CD4-positive, alpha-beta T cell (primary cell): ENCODE results near the gene HDLBP. TPM values are rescaled to one million over a fixed set of nuclear protein-coding genes. Genes with fewer than 3 reads are reported as not detected.

ENCODE experiments used
- ATAC-seq: fragments of 200-7000 bp; cut with Tn5 transposase; one replicate; pipeline ENCODE4 v1.10.0; 2022; ENCODE audit warnings: mild to moderate bottlenecking; ENCODE audit not compliant: poor library complexity
- CTCF ChIA-PET: fragments of 350-600 bp; sonication (Branson Sonifier 250); formaldehyde crosslinking; loops from one replicate; lab custom pipeline; 2021; ENCODE audit warnings: antibody characterized with exemption, inconsistent platforms; lab: Charles Lee
- POLR2A ChIA-PET: fragments of 350-600 bp; sonication (Branson Sonifier 250); formaldehyde crosslinking; loops from one replicate; lab custom pipeline; 2021; ENCODE audit warnings: antibody characterized with exemption, inconsistent platforms; lab: Charles Lee
- DNase-seq, 14 experiments: peaks; one replicate each; pipeline ENCODE4 v3.0.0-alpha.2; 2013 to 2020; ENCODE audit warnings: mixed read lengths in 2 of 14
- H3K27ac ChIP-seq, 2 donors: one replicate each; pipeline versions ENCODE4 v1.5.1 to v1.7.0; 2013; ENCODE audit warnings: low read length in 2 of 2, low read depth in 1 of 2, mild to moderate bottlenecking in 1 of 2
- H3K27me3 ChIP-seq, 2 experiments: 1 replicate in 1 of 2; 2 replicates in 1 of 2; pipeline versions ENCODE4 v1.6.1 to v1.7.0; 2013; ENCODE audit warnings: low read length in 2 of 2, control low read depth in 1 of 2, mild to moderate bottlenecking in 1 of 2, moderate library complexity in 1 of 2; ENCODE audit not compliant: insufficient read depth in 2 of 2, control insufficient read depth in 1 of 2
- H3K36me3 ChIP-seq: one replicate; pipeline ENCODE4 v1.6.1; 2013; ENCODE audit warnings: low read length, control low read depth; ENCODE audit not compliant: insufficient read depth
- H3K4me1 ChIP-seq: one replicate; pipeline ENCODE4 v1.6.1; 2013; ENCODE audit warnings: low read length, control low read depth; ENCODE audit not compliant: insufficient read depth
- H3K4me3 ChIP-seq: one replicate; pipeline ENCODE4 v1.5.1; 2013; ENCODE audit warnings: mild to moderate bottlenecking, low read length, moderate library complexity
- H3K9me3 ChIP-seq, 2 experiments: 1 replicate in 1 of 2; 2 replicates in 1 of 2; pipeline versions ENCODE4 v1.6.1 to v1.7.0; 2013; ENCODE audit warnings: low read length in 2 of 2, mild to moderate bottlenecking in 2 of 2, control low read depth in 1 of 2, moderate library complexity in 1 of 2; ENCODE audit not compliant: control insufficient read depth in 1 of 2, insufficient read depth in 1 of 2
- H3K27ac Mint-ChIP-seq: one replicate; pipeline ENCODE4 v1.8.0; 2020; ENCODE audit warnings: mixed read lengths
- H3K27me3 Mint-ChIP-seq: one replicate; pipeline ENCODE4 v1.8.0; 2021; ENCODE audit warnings: mixed read lengths
- H3K36me3 Mint-ChIP-seq: one replicate; pipeline ENCODE4 v1.8.0; 2021; ENCODE audit warnings: low read depth, mixed read lengths
- H3K4me1 Mint-ChIP-seq: one replicate; pipeline ENCODE4 v1.8.0; 2021; ENCODE audit warnings: low read depth, mixed read lengths
- H3K4me3 Mint-ChIP-seq: one replicate; pipeline ENCODE4 v1.8.0; 2020; ENCODE audit warnings: mild to moderate bottlenecking, mixed read lengths
- H3K9me3 Mint-ChIP-seq: one replicate; pipeline ENCODE4 v1.8.0; 2020; ENCODE audit warnings: mixed read lengths
- intact Hi-C, 2 experiments: fragments of 100-400 bp; cut with DNase I in 1 of 2; cut with micrococcal nuclease in 1 of 2; formaldehyde crosslinking; loops; one replicate each; pipeline versions ENCODE4 v1.15.1 to v1.9.0; 2023 to 2025; cut with DNase I, micrococcal nuclease
- total RNA-seq, 174 experiments: library from RNA in 2 of 174; stranded (reverse) in 2 of 174; gene quantifications; one replicate each; pipeline ENCODE4 v1.2.3 and lab custom pipeline; 2021 to 2026
- TF ChIP-seq, protein P1 (sequence below): fragments of 200-600 bp; IDR thresholded peaks from one replicate; pipeline ENCODE4 v1.8.0; 2022; ENCODE audit warnings: antibody characterized with exemption, mild to moderate bottlenecking

Gene HDLBP
- total RNA-seq, 2 experiments from 2014 or later: 82.0 to 97.9 TPM

- H3K36me3 ChIP-seq: peaks cover 96% of the 10 kb centered on the region
- H3K4me3 Mint-ChIP-seq: no peak overlapping the region
- no peaks in the 10 kb centered on the region for H3K4me1 ChIP-seq
- H3K9me3 Mint-ChIP-seq: no peaks in the 10 kb centered on the region
- no peaks in the 10 kb centered on the region for H3K9me3 ChIP-seq
- intact Hi-C loops: no loop called here
- peaks cover 99% of the 10 kb centered on the region for H3K36me3 Mint-ChIP-seq
- TF ChIP-seq, protein P1, sequence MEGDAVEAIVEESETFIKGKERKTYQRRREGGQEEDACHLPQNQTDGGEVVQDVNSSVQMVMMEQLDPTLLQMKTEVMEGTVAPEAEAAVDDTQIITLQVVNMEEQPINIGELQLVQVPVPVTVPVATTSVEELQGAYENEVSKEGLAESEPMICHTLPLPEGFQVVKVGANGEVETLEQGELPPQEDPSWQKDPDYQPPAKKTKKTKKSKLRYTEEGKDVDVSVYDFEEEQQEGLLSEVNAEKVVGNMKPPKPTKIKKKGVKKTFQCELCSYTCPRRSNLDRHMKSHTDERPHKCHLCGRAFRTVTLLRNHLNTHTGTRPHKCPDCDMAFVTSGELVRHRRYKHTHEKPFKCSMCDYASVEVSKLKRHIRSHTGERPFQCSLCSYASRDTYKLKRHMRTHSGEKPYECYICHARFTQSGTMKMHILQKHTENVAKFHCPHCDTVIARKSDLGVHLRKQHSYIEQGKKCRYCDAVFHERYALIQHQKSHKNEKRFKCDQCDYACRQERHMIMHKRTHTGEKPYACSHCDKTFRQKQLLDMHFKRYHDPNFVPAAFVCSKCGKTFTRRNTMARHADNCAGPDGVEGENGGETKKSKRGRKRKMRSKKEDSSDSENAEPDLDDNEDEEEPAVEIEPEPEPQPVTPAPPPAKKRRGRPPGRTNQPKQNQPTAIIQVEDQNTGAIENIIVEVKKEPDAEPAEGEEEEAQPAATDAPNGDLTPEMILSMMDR: no peak
- no peak overlapping the region for H3K27ac ChIP-seq
- no peaks in the 10 kb centered on the region for H3K27me3 ChIP-seq
- ChIA-PET POLR2A (no interaction called here), CTCF (no interaction called here)
- no peak for DNase-seq
- H3K27ac Mint-ChIP-seq: no peak overlapping the region
- H3K4me1 Mint-ChIP-seq: no peaks in the 10 kb centered on the region
- no peaks in the 10 kb centered on the region for H3K27me3 Mint-ChIP-seq
- H3K4me3 ChIP-seq: no peak overlapping the region
- ATAC-seq: no peak
Measured at GRCh38 chr2:241237047-241237446, 78.4 kb downstream of the HDLBP start.

GRCh38 chr2:241235859-241236593, 79.4 kb downstream of the HDLBP start:
- no peaks in the 10 kb centered on the region for H3K9me3 Mint-ChIP-seq
- TF ChIP-seq, protein P1: no peak
- Histone ChIP-seq H3K36me3 (peaks cover 95% of the 10 kb centered on the region), H3K4me3 (no peak overlapping the region), H3K4me1 (no peaks in the 10 kb centered on the region), H3K9me3 (no peaks in the 10 kb centered on the region), H3K27me3 (no peaks in the 10 kb centered on the region), H3K27ac (no peak overlapping the region)
- no peak overlapping the region for H3K4me3 Mint-ChIP-seq
- ChIA-PET CTCF (no interaction called here), POLR2A (no interaction called here)
- H3K27me3 Mint-ChIP-seq: no peaks in the 10 kb centered on the region
- ATAC-seq: no peak
- DNase-seq: no peak
- H3K36me3 Mint-ChIP-seq: peaks cover 100% of the 10 kb centered on the region
- H3K4me1 Mint-ChIP-seq: no peaks in the 10 kb centered on the region
- intact Hi-C loops: no loop called here
- no peak overlapping the region for H3K27ac Mint-ChIP-seq

GRCh38 chr2:241234962-241235740, 80.3 kb downstream of the HDLBP start:
- DNase-seq (no peak), ATAC-seq (no peak)
- intact Hi-C loops: no loop called here
- Mint-ChIP-seq H3K4me1 (no peaks in the 10 kb centered on the region), H3K4me3 (no peak overlapping the region), H3K9me3 (no peaks in the 10 kb centered on the region), H3K27ac (no peak overlapping the region), H3K27me3 (no peaks in the 10 kb centered on the region), H3K36me3 (peaks cover 99% of the 10 kb centered on the region)
- TF ChIP-seq, protein P1: no peak
- no peak overlapping the region for H3K27ac ChIP-seq
- ChIA-PET POLR2A (no interaction called here), CTCF (no interaction called here)
- no peak overlapping the region for H3K4me3 ChIP-seq
- peaks cover 95% of the 10 kb centered on the region for H3K36me3 ChIP-seq
- H3K27me3 ChIP-seq: no peaks in the 10 kb centered on the region
- H3K9me3 ChIP-seq: no peaks in the 10 kb centered on the region
- H3K4me1 ChIP-seq: no peaks in the 10 kb centered on the region
